Activated CD8-positive, alpha-beta T cell treated with anti-CD3 and anti-CD28 coated beads for 36 hours (primary cell): ENCODE results near the gene TMED8. TPM values are rescaled to one million over a fixed set of nuclear protein-coding genes. Genes with fewer than 3 reads are reported as not detected.

Experiments
- ATAC-seq: fragments of 200-7000 bp; cut with Tn5 transposase; one replicate; pipeline ENCODE4 v1.10.0; 2021; ENCODE audit warnings: mild to moderate bottlenecking, moderate library complexity
- CTCF ChIA-PET: fragments of 350-600 bp; sonication (Branson Sonifier 250); formaldehyde crosslinking; loops from one replicate; lab custom pipeline; 2021; ENCODE audit warnings: antibody characterized with exemption; lab: Charles Lee
- POLR2A ChIA-PET: fragments of 350-600 bp; sonication (Branson Sonifier 250); formaldehyde crosslinking; loops from one replicate; lab custom pipeline; 2021; ENCODE audit warnings: antibody characterized with exemption; lab: Charles Lee
- DNase-seq: peaks from one replicate; pipeline ENCODE4 v3.0.0-alpha.2; 2020
- H3K27ac Mint-ChIP-seq: one replicate; pipeline ENCODE4 v1.8.0; 2021; ENCODE audit warnings: mild to moderate bottlenecking, mixed read lengths
- H3K27me3 Mint-ChIP-seq: one replicate; pipeline ENCODE4 v1.8.0; 2021; ENCODE audit warnings: mixed read lengths
- H3K36me3 Mint-ChIP-seq: one replicate; pipeline ENCODE4 v1.8.0; 2021; ENCODE audit warnings: low read depth, mixed read lengths
- H3K4me1 Mint-ChIP-seq: one replicate; pipeline ENCODE4 v1.8.0; 2021; ENCODE audit warnings: low read depth, mixed read lengths
- H3K4me3 Mint-ChIP-seq: one replicate; pipeline ENCODE4 v1.8.0; 2021; ENCODE audit warnings: mild to moderate bottlenecking, moderate library complexity, mixed read lengths
- H3K9me3 Mint-ChIP-seq: one replicate; pipeline ENCODE4 v1.8.0; 2021; ENCODE audit warnings: mixed read lengths
- intact Hi-C: fragments of 100-400 bp; cut with micrococcal nuclease; formaldehyde crosslinking; loops from one replicate; pipeline ENCODE4 v1.10.0; 2022
- total RNA-seq, 2 experiments: library from RNA; stranded (reverse); gene quantifications; one replicate each; pipeline ENCODE4 v1.2.3, GENCODE V29; 2021
- TF ChIP-seq, protein P1 (sequence below): fragments of 200-600 bp; IDR thresholded peaks from one replicate; pipeline ENCODE4 v1.8.0; 2022; ENCODE audit warnings: antibody characterized with exemption, mild to moderate bottlenecking

The TMED8 gene
- total RNA-seq, 2 experiments from 2014 or later = 25.0 to 25.4 TPM

DNA sequence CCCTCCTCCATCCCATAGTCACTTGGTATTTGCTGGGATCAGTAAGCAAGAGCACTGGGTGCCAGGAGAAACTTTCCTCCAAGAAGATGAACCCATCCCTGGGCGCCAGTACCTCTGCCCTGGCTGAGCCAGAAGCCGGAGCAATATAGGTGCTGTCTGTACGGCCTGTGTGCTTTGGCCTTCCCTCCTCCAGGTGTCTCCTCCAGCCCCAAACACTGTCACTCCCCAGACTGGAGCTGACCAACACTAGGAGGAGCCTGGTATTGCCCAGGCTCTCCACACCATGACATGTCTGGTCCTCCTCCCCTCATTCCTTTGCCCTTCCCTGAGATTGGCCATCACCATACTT, 51.2 kb downstream of the TMED8 start:
- H3K36me3 Mint-ChIP-seq = no peaks in the 10 kb centered on the region
- TF ChIP-seq, protein P1, sequence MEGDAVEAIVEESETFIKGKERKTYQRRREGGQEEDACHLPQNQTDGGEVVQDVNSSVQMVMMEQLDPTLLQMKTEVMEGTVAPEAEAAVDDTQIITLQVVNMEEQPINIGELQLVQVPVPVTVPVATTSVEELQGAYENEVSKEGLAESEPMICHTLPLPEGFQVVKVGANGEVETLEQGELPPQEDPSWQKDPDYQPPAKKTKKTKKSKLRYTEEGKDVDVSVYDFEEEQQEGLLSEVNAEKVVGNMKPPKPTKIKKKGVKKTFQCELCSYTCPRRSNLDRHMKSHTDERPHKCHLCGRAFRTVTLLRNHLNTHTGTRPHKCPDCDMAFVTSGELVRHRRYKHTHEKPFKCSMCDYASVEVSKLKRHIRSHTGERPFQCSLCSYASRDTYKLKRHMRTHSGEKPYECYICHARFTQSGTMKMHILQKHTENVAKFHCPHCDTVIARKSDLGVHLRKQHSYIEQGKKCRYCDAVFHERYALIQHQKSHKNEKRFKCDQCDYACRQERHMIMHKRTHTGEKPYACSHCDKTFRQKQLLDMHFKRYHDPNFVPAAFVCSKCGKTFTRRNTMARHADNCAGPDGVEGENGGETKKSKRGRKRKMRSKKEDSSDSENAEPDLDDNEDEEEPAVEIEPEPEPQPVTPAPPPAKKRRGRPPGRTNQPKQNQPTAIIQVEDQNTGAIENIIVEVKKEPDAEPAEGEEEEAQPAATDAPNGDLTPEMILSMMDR = no peak

DNA sequence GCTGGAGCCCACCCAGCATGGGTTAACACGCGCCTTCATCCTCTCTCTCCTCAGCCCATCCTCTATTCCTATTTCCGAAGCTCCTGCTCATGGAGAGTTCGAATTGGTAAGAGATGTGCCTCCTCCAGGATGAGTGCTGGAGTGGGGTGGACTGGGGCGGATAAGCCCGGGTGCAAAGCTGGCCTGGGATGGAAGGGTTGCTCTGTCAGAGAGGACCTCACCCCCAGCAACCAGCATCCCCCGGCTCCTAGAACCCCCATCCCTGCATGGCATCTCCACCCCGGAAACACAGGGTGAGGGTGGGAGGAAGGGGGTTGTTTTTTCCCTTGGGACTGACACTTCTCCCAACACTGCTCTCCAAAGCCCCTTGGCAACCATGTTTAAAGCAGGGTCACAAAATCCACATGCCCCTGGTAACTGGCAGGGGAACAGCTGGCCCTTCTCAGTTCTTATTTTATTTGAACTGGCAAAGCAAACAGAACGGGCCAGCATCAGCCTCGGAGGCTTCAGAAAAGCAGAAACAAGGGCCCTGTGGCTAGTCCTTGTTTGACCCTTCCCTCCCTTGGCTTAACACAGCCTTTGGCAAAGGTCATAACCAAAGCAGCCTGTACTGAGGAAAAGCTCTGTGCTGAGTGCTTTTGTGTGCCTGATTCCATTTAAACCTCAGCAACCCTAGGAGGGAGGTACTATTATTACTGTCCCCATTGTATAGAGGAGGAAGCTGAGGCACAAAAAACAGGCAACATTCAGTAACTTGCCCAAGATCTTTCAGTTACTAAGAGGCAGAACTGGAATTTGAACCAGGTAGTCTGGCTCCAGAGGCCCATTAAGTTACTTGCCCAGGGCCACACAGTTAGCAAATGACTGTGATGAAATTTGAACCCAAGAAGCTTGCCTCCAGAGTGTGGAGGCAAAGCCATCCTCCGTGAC, 51.8 kb downstream of the TMED8 start:
- Mint-ChIP-seq H3K27me3 (no peaks in the 10 kb centered on the region), H3K4me1 (peaks cover 10% of the 10 kb centered on the region), H3K9me3 (no peaks in the 10 kb centered on the region), H3K27ac (no peak overlapping the region), H3K4me3 (no peak overlapping the region), H3K36me3 (no peaks in the 10 kb centered on the region)
- POLR2A ChIA-PET = interaction anchor here (0.8 kb wide), 1 partner anchor 27 kb away, joined by 3 read pairs; no protein-coding TSS in a partner anchor
- ATAC-seq = no peak
- DNase-seq = no peak
- TF ChIP-seq, protein P1 = no peak
- intact Hi-C loops = loop anchor here (5.0 kb wide), 1 partner anchor 132 kb away; the partner anchor contains the start of genes AHSA1 and VIPAS39
- CTCF ChIA-PET = interaction anchor here (0.9 to 2.4 kb wide), 4 partner anchors 9 to 174 kb away, joined by 3 to 10 read pairs (median 3); partner anchors contain the start of gene TMED8

More for the DNA sequence above, 51.2 kb downstream of the TMED8 start:
- Mint-ChIP-seq H3K27me3 (no peaks in the 10 kb centered on the region), H3K27ac (no peak overlapping the region), H3K9me3 (no peaks in the 10 kb centered on the region), H3K4me3 (no peak overlapping the region), H3K4me1 (peaks cover 9% of the 10 kb centered on the region)
- ChIA-PET POLR2A (interaction anchor here (0.8 kb wide), 1 partner anchor 27 kb away, joined by 3 read pairs; no protein-coding TSS in a partner anchor), CTCF (interaction anchor here (0.9 to 2.4 kb wide), 3 partner anchors 10 to 174 kb away, joined by 3 to 10 read pairs (median 3); partner anchors contain the start of gene TMED8)
- no peak for DNase-seq
- intact Hi-C loops = no loop called here
- no peak for ATAC-seq

DNA sequence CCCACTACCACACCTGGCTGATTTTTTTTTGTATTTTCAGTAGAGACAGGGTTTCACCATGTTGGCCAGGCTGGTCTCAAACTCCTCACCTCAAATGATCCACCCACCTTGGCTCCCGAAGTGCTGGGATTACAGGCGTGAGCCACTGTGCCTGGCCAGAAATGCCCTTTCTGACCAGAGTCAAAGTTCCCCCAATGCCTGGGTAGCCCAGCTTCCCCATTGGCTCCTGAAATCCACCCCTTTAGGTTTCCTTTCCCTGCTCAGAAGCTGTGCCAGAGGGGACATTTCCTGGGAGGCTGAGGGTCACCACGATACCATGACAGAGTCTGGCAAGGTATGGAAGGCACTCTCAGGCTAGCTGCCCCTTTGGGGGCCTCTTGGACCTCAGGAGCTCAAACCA, 52.6 kb downstream of the TMED8 start:
- intact Hi-C loops = loop anchor here (5.0 kb wide), 1 partner anchor 133 kb away; the partner anchor contains the start of genes AHSA1 and VIPAS39
- TF ChIP-seq, protein P1 = no peak
- DNase-seq (no peak), ATAC-seq (no peak)
- H3K4me3 Mint-ChIP-seq = no peak overlapping the region
- no peak overlapping the region for H3K27ac Mint-ChIP-seq
- no peaks in the 10 kb centered on the region for H3K36me3 Mint-ChIP-seq
- H3K4me1 Mint-ChIP-seq = peaks cover 17% of the 10 kb centered on the region
- CTCF ChIA-PET = interaction anchor here (1.2 to 2.4 kb wide), 3 partner anchors 8 to 172 kb away, joined by 3 to 10 read pairs (median 3); no protein-coding TSS in a partner anchor
- no peaks in the 10 kb centered on the region for H3K27me3 Mint-ChIP-seq
- no peaks in the 10 kb centered on the region for H3K9me3 Mint-ChIP-seq
- POLR2A ChIA-PET = no interaction called here

GRCh38 chr14:77323571-77323970, 53.3 kb downstream of the TMED8 start:
- no peak for DNase-seq
- CTCF ChIA-PET = interaction anchor here (1.2 to 2.4 kb wide), 2 partner anchors 8 to 86 kb away, joined by 3 to 10 read pairs; no protein-coding TSS in a partner anchor
- no peaks in the 10 kb centered on the region for H3K27me3 Mint-ChIP-seq
- no peak overlapping the region for H3K27ac Mint-ChIP-seq
- no peaks in the 10 kb centered on the region for H3K36me3 Mint-ChIP-seq
- no peak overlapping the region for H3K4me3 Mint-ChIP-seq
- TF ChIP-seq, protein P1 = no peak
- no peak for ATAC-seq
- H3K4me1 Mint-ChIP-seq = peaks cover 18% of the 10 kb centered on the region
- POLR2A ChIA-PET = no interaction called here
- intact Hi-C loops = loop anchor here (5.0 kb wide), 1 partner anchor 134 kb away; the partner anchor contains the start of genes AHSA1 and VIPAS39
- H3K9me3 Mint-ChIP-seq = no peaks in the 10 kb centered on the region
